Glutamatergic neuron (in vitro differentiated cells): ENCODE results near the gene WWOX. TPM values are rescaled to one million over a fixed set of nuclear protein-coding genes. Genes with fewer than 3 reads are reported as not detected.

Experiments
- DNase-seq: peaks from one replicate; pipeline ENCODE4 v3.0.0; 2022
- H3K27ac Mint-ChIP-seq: one replicate; pipeline ENCODE4 v1.8.0; 2020; ENCODE audit warnings: mild to moderate bottlenecking, mixed read lengths, inconsistent platforms; ENCODE audit not compliant: unreplicated experiment
- H3K27me3 Mint-ChIP-seq: one replicate; pipeline ENCODE4 v1.8.0; 2020; ENCODE audit warnings: mild to moderate bottlenecking, moderate library complexity, mixed read lengths, inconsistent platforms; ENCODE audit not compliant: unreplicated experiment
- H3K36me3 Mint-ChIP-seq: one replicate; pipeline ENCODE4 v1.8.0; 2020; ENCODE audit warnings: mild to moderate bottlenecking, mixed read lengths, inconsistent platforms; ENCODE audit not compliant: unreplicated experiment
- H3K4me1 Mint-ChIP-seq: one replicate; pipeline ENCODE4 v1.8.0; 2020; ENCODE audit warnings: mild to moderate bottlenecking, low read depth, mixed read lengths, inconsistent platforms; ENCODE audit not compliant: unreplicated experiment
- H3K4me3 Mint-ChIP-seq: one replicate; pipeline ENCODE4 v1.8.0; 2020; ENCODE audit warnings: mild to moderate bottlenecking, mixed read lengths, inconsistent platforms; ENCODE audit not compliant: unreplicated experiment
- H3K9me3 Mint-ChIP-seq: one replicate; pipeline ENCODE4 v1.8.0; 2020; ENCODE audit warnings: mild to moderate bottlenecking, moderate library complexity, mixed read lengths, inconsistent platforms; ENCODE audit not compliant: unreplicated experiment
- total RNA-seq: library from RNA; stranded (reverse); fragmentation: NEBNext Ultra II Directional; extraction: Animal tissue kit (Norgen Biotek cat#: 25700); gene quantifications from one replicate; pipeline ENCODE4 v1.2.1, GENCODE V29; 2021; ENCODE audit not compliant: unreplicated experiment
- TF ChIP-seq, protein P1 (sequence below): fragments of 200-600 bp; sonication (generic); IDR thresholded peaks from one replicate; pipeline ENCODE4 v1.5.0; 2021; ENCODE audit not compliant: partially characterized antibody, unreplicated experiment

The WWOX gene
- total RNA-seq, 1 donor from 2014 or later, result 10.3 TPM

- DNase-seq, result no peak
- TF ChIP-seq, protein P1, sequence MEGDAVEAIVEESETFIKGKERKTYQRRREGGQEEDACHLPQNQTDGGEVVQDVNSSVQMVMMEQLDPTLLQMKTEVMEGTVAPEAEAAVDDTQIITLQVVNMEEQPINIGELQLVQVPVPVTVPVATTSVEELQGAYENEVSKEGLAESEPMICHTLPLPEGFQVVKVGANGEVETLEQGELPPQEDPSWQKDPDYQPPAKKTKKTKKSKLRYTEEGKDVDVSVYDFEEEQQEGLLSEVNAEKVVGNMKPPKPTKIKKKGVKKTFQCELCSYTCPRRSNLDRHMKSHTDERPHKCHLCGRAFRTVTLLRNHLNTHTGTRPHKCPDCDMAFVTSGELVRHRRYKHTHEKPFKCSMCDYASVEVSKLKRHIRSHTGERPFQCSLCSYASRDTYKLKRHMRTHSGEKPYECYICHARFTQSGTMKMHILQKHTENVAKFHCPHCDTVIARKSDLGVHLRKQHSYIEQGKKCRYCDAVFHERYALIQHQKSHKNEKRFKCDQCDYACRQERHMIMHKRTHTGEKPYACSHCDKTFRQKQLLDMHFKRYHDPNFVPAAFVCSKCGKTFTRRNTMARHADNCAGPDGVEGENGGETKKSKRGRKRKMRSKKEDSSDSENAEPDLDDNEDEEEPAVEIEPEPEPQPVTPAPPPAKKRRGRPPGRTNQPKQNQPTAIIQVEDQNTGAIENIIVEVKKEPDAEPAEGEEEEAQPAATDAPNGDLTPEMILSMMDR, result no peak
- Mint-ChIP-seq H3K27ac (no peak overlapping the region), H3K36me3 (no peaks in the 10 kb centered on the region), H3K9me3 (no peaks in the 10 kb centered on the region), H3K4me3 (no peak overlapping the region), H3K27me3 (no peaks in the 10 kb centered on the region), H3K4me1 (no peaks in the 10 kb centered on the region)
These were observed 777.2 kb downstream of the WWOX start for GRCh38 chr16:78876671-78877070.

DNA sequence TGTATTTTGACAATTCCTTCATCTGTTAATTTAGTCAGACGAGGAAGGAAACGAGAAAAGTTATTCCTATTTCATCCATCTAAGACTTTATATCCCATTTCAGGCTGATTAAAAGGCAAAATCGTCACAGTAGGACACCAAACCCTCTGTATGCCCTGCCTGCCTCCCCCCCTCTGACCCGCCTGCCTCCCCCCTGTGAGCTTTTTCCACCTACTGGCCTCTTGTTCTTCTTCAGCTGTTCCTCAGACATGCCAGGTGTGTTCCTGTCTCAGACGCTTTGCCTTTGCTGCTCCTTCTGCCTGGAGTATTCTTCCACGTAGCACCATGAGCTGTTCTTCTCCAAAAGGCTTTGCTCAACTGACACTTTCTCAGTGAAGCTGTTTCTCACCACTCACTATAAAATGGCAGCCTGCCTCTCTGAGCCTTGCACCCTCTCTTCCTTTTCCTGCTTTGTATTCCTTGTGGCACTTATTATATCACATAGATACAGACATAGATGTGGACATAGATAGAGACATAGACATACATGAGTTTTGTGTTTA lies 777.7 kb downstream of the WWOX start:
- no peak for DNase-seq
- Mint-ChIP-seq H3K4me3 (no peak overlapping the region), H3K27me3 (no peaks in the 10 kb centered on the region), H3K4me1 (no peaks in the 10 kb centered on the region), H3K27ac (no peak overlapping the region), H3K36me3 (no peaks in the 10 kb centered on the region), H3K9me3 (no peaks in the 10 kb centered on the region)
- TF ChIP-seq, protein P1, result no peak

- no peak overlapping the region for H3K27ac Mint-ChIP-seq
- no peaks in the 10 kb centered on the region for H3K9me3 Mint-ChIP-seq
- TF ChIP-seq, protein P1, result no peak
- H3K4me1 Mint-ChIP-seq, result no peaks in the 10 kb centered on the region
- no peaks in the 10 kb centered on the region for H3K27me3 Mint-ChIP-seq
- H3K4me3 Mint-ChIP-seq, result no peak overlapping the region
- no peak for DNase-seq
- no peaks in the 10 kb centered on the region for H3K36me3 Mint-ChIP-seq
These were observed 779.1 kb downstream of the WWOX start for GRCh38 chr16:78878570-78878969.

GRCh38 chr16:78879011-78879410 lies 779.6 kb downstream of the WWOX start:
- Mint-ChIP-seq H3K36me3 (no peaks in the 10 kb centered on the region), H3K4me3 (no peak overlapping the region), H3K9me3 (no peaks in the 10 kb centered on the region), H3K4me1 (no peaks in the 10 kb centered on the region), H3K27ac (no peak overlapping the region), H3K27me3 (no peaks in the 10 kb centered on the region)
- DNase-seq, result no peak
- TF ChIP-seq, protein P1, result no peak

GRCh38 chr16:78882150-78882549 lies 782.7 kb downstream of the WWOX start:
- DNase-seq, result no peak
- Mint-ChIP-seq H3K27me3 (no peaks in the 10 kb centered on the region), H3K36me3 (no peaks in the 10 kb centered on the region), H3K27ac (no peak overlapping the region), H3K4me3 (no peak overlapping the region), H3K4me1 (no peaks in the 10 kb centered on the region), H3K9me3 (no peaks in the 10 kb centered on the region)
- TF ChIP-seq, protein P1, result no peak
